K562 (cell line): Measurements from ENCODE around the gene FMNL3. TPM values are rescaled to one million over a fixed set of nuclear protein-coding genes. Genes with fewer than 3 reads are reported as not detected.

Experiments
- ATAC-seq: fragments of 200-7000 bp; cut with Tn5 transposase; 3 replicates; pipeline ENCODE4 v1.9.1; 2020; ENCODE audit warnings: moderate library complexity
- BruUV-seq: library from RNA; stranded (reverse); fragments of 400-500 nt; replicated peaks from 2 replicates; lab custom pipeline; 2021; lab: Mats Ljungman, UMichigan
- CTCF ChIA-PET: fragments of 300-600 bp; formaldehyde crosslinking; extraction: SDS; loops from one replicate; lab custom pipeline; 2021; ENCODE audit warnings: low intra/inter-chr PET ratio; lab: Yijun Ruan, JAX
- POLR2A ChIA-PET: fragments of 300-600, 350-650 bp; sonication (Branson Sonifier 250); formaldehyde crosslinking; extraction: SDS; loops from one replicate; lab custom pipeline; 2021; ENCODE audit warnings: antibody characterized with exemption, inconsistent platforms; lab: Yijun Ruan, JAX
- DNase-seq, 4 experiments: peaks; one replicate each; pipeline versions ENCODE4 v3.0.0 to v3.0.0-alpha.2; 2011 to 2018; ENCODE audit warnings: low spot score in 3 of 4, mixed read lengths in 3 of 4; ENCODE audit errors: extremely low read depth in 1 of 4
- FAIRE-seq: peaks from 2 replicates; lab custom pipeline; 2011; peaks lifted over from hg19 to GRCh38; lab: Jason Lieb, UNC
- H2AFZ ChIP-seq: 2 replicates; pipeline ENCODE4 v1.6.0; 2011; ENCODE audit warnings: low read depth, low read length, control low read depth, inconsistent platforms
- H3K27ac ChIP-seq: fragments of 200-600 bp; 3 replicates; pipeline ENCODE4 v1.8.0; 2011; ENCODE audit warnings: low read depth, mild to moderate bottlenecking, control low read depth, inconsistent platforms, low read length, moderate library complexity, mixed read lengths; ENCODE audit errors: extremely low read depth
- H3K27me3 ChIP-seq, 2 experiments: fragments of 300-600 bp in 1 of 2; 2 replicates in 1 of 2; 3 replicates in 1 of 2; pipeline versions ENCODE4 v1.6.0 to v1.8.0; 2011; ENCODE audit warnings: inconsistent platforms in 2 of 2, low read length in 2 of 2, mild to moderate bottlenecking in 1 of 2, mixed read lengths in 1 of 2, moderate library complexity in 1 of 2; ENCODE audit not compliant: control insufficient read depth in 2 of 2, insufficient read depth in 2 of 2
- H3K36me3 ChIP-seq: fragments of 300-600 bp; 3 replicates; pipeline ENCODE4 v1.8.0; 2011; ENCODE audit warnings: mild to moderate bottlenecking, low read length, inconsistent platforms; ENCODE audit not compliant: control insufficient read depth, insufficient read depth
- H3K4me1 ChIP-seq, 2 experiments: fragments of 200-600 bp in 1 of 2; replicated peaks in 1 of 2; 2 replicates in 1 of 2; 3 replicates in 1 of 2; pipeline versions ENCODE4 v1.5.1 to v1.8.0; 2011; ENCODE audit warnings: inconsistent platforms in 2 of 2, low read length in 2 of 2, mild to moderate bottlenecking in 1 of 2, mixed read lengths in 1 of 2, moderate library complexity in 1 of 2; ENCODE audit not compliant: control insufficient read depth in 2 of 2, insufficient read depth in 2 of 2
- H3K4me2 ChIP-seq: 2 replicates; pipeline ENCODE4 v1.6.1; 2011; ENCODE audit warnings: low read length, control low read depth, inconsistent platforms, mixed read lengths; ENCODE audit not compliant: insufficient read depth
- H3K4me3 ChIP-seq: fragments of 200-600 bp; sonication (generic), shearing (Covaris generic); 2 replicates; pipeline ENCODE4 v1.5.1; 2016; ENCODE audit warnings: control low read depth, inconsistent platforms
- H3K79me2 ChIP-seq: fragments of 200-600 bp; 3 replicates; pipeline ENCODE4 v1.8.0; 2011; ENCODE audit warnings: low read length, inconsistent platforms; ENCODE audit not compliant: control insufficient read depth, insufficient read depth
- H3K9ac ChIP-seq, 2 experiments: 2 replicates each; pipeline versions ENCODE4 v1.6.0 to v1.6.1; 2011; ENCODE audit warnings: low read depth in 2 of 2, low read length in 2 of 2, control low read depth in 1 of 2, inconsistent platforms in 1 of 2, mild to moderate bottlenecking in 1 of 2, mixed read lengths in 1 of 2; ENCODE audit not compliant: insufficient read depth in 1 of 2
- H3K9me1 ChIP-seq: one replicate; pipeline ENCODE4 v1.6.0; 2011; ENCODE audit warnings: inconsistent platforms, mild to moderate bottlenecking, low read length, moderate library complexity; ENCODE audit not compliant: control insufficient read depth, insufficient read depth
- H3K9me3 ChIP-seq: replicated peaks from 2 replicates; pipeline ENCODE4 v1.5.1; 2011; ENCODE audit warnings: low read depth, low read length, inconsistent platforms; ENCODE audit not compliant: control insufficient read depth, insufficient read depth
- H4K20me1 ChIP-seq: replicated peaks from 2 replicates; pipeline ENCODE4 v1.6.1; 2011; ENCODE audit warnings: low read length, inconsistent platforms, mixed read lengths; ENCODE audit not compliant: control insufficient read depth, insufficient read depth
- ARID3B ChIP-seq: fragments of 250-450 bp; sonication (Bioruptor Pico); IDR thresholded peaks from 2 replicates; pipeline ENCODE4 v1.4.0; 2020; ENCODE audit warnings: borderline replicate concordance
- CBX2 ChIP-seq: fragments of 200-600 bp; sonication (generic); IDR thresholded peaks from one replicate; pipeline ENCODE4 v1.6.1; 2012; ENCODE audit warnings: mild to moderate bottlenecking, low read length, inconsistent platforms; ENCODE audit not compliant: insufficient read depth, poor library complexity, severe bottlenecking
- CCNT2 ChIP-seq: IDR thresholded peaks from 2 replicates; pipeline ENCODE4 v1.6.1; 2011; ENCODE audit warnings: borderline replicate concordance, low read depth, mild to moderate bottlenecking, moderate library complexity, mixed read lengths, low read length; ENCODE audit not compliant: insufficient read length; ENCODE audit errors: extremely low read depth
- CREB3 ChIP-seq: fragments of 450-650 bp; conservative IDR thresholded peaks from 2 replicates; pipeline ENCODE4 v1.6.1; 2016; ENCODE audit warnings: missing genetic modification characterization, low read depth, mild to moderate bottlenecking, missing compliant biosample characterization, moderate library complexity
- CTCFL ChIP-seq: IDR thresholded peaks from 2 replicates; pipeline ENCODE4 v1.6.1; 2011; ENCODE audit warnings: borderline replicate concordance, low read depth, mild to moderate bottlenecking, moderate library complexity, low read length; ENCODE audit not compliant: insufficient read depth, poor library complexity, severe bottlenecking
- PATZ1 ChIP-seq: fragments of 250-450 bp; sonication (Bioruptor Pico); IDR thresholded peaks from 2 replicates; pipeline ENCODE4 v1.5.0; 2020; ENCODE audit warnings: mild to moderate bottlenecking, borderline replicate concordance
- PHF21A ChIP-seq: fragments of 450-650 bp; IDR thresholded peaks from 2 replicates; pipeline ENCODE4 v1.6.1; 2017; ENCODE audit warnings: low read depth, borderline replicate concordance
- TEAD2 ChIP-seq: fragments of 450-650 bp; IDR thresholded peaks from 2 replicates; pipeline ENCODE4 v1.6.1; 2016; ENCODE audit warnings: missing genetic modification characterization, control low read depth, missing compliant biosample characterization
- ZNF449 ChIP-seq: fragments of 250-450 bp; sonication (Bioruptor Pico); IDR thresholded peaks from 2 replicates; pipeline ENCODE4 v1.8.0; 2022; ENCODE audit warnings: moderate library complexity, mild to moderate bottlenecking, inconsistent platforms
- WGBS: fragments of 100-300 bp; shearing (Covaris generic); methylation state at CpG from one replicate; pipeline ENCODE4 v1.1.6; 2016; ENCODE audit warnings: low coverage, mixed read lengths; ENCODE audit not compliant: insufficient coverage; ENCODE audit errors: missing lambda C conversion rate; 5-methylcytosine and 5-hydroxymethylcytosine counted together
- in situ Hi-C: fragments of 300-500 bp; cut with MboI; formaldehyde crosslinking; loops from 4 replicates; pipeline ENCODE4 v1.15.0; 2018; ENCODE audit warnings: inconsistent platforms, mixed read lengths
- intact Hi-C: fragments of 100-400 bp; cut with micrococcal nuclease; formaldehyde crosslinking; loops from 2 replicates; pipeline ENCODE4 v1.14.2; 2022
- polyA plus RNA-seq, 8 experiments: library from polyadenylated mRNA; depleted of rRNA in 4 of 8; stranded (reverse) in 5 of 8; unstranded in 3 of 8; fragments of >200 nt; fragmentation: Nextera tagmentation in 2 of 8; fragmentation: Illumina TruSeq in 1 of 8; extraction: Ambion mirVana in 2 of 8; extraction: Trizol in 1 of 8; gene quantifications; 2 replicates each; pipeline versions ENCODE4 v1.2.1 to v1.2.3, GENCODE V29; 2011 to 2014; ENCODE audit warnings: inconsistent platforms in 1 of 8, missing spikeins in 1 of 8
- total RNA-seq, 7 experiments: library from RNA; depleted of rRNA in 6 of 7; stranded (reverse); fragments of >200 nt in 6 of 7; fragmentation: Illumina TruSeq in 2 of 7; extraction: Trizol in 2 of 7; gene quantifications; 2 replicates each; pipeline versions ENCODE4 v1.2.1 to v1.2.3, GENCODE V29; 2011 to 2021; ENCODE audit warnings: low replicate concordance in 1 of 7

The FMNL3 gene
- total and polyA plus RNA-seq, 9 of the 15 experiments (the other 6 are each of a cell fraction or from before 2014, with no cell fraction given): 0.49 to 14.4 (median 6.8) TPM

GRCh38 chr12:49643961-49644619 is 63.1 kb downstream of the FMNL3 start:
- peaks cover 0 to 16% of the 10 kb centered on the region in 2 experiments; a peak in 3 of 5 replicates for H3K4me1 ChIP-seq
- no peaks in the 10 kb centered on the region for H3K9me3 ChIP-seq
- H3K79me2 ChIP-seq: no peaks in the 10 kb centered on the region
- H3K4me3 ChIP-seq: no peak overlapping the region
- in situ Hi-C loops (loop anchor here (5.0 kb wide), 2 partner anchors 63 to 193 kb away; partner anchors contain the start of gene FMNL3), intact Hi-C loops (loop anchor here (1.0 to 5.0 kb wide), 4 partner anchors 63 to 193 kb away; partner anchors contain the start of gene FMNL3)
- no peaks in the 10 kb centered on the region for H3K9me1 ChIP-seq
- no peak overlapping the region for H3K4me2 ChIP-seq
- ATAC-seq (peak; percentile 15), FAIRE-seq (peak; percentile 37), DNase-seq (no peak)
- peaks cover 13% of the 10 kb centered on the region; the same call in 2 of the 3 replicates for H3K36me3 ChIP-seq
- ChIA-PET POLR2A (interaction anchor here (1.1 to 1.5 kb wide), 4 partner anchors 11 to 106 kb away, joined by 3 to 5 read pairs (median 3); partner anchors contain the start of gene TMBIM6), CTCF (interaction anchor here (0.6 to 3.3 kb wide), 5 partner anchors 64 to 549 kb away, joined by 3 to 66 read pairs (median 4); partner anchors contain the start of genes FMNL3 and TMBIM6)
- H3K9ac ChIP-seq: peak overlapping the region in 1 of 2 experiments; percentile 80; a peak in 2 of 4 replicates
- 0 out of 3 replicates have a peak overlapping the region, but pooled peaks have one; percentile 25 for H3K27ac ChIP-seq
- no TSS peak for BruUV-seq
- H4K20me1 ChIP-seq: no peaks in the 10 kb centered on the region
- no peaks in the 10 kb centered on the region for H3K27me3 ChIP-seq
- 52% methylated on average over 10 of the region's 10 CpGs for WGBS
- H2AFZ ChIP-seq: 0 out of 2 replicates have a peak overlapping the region, but pooled peaks have one; percentile 30
- no peak for TF ChIP-seq PATZ1 (CRISPR knock-in tag)
- no peak for TF ChIP-seq CBX2
- no peak for TF ChIP-seq ARID3B
- TF ChIP-seq CTCFL: no peak
- no peak for TF ChIP-seq ZNF449 (CRISPR knock-in tag)
- no peak for TF ChIP-seq PHF21A
- no peak for TF ChIP-seq TEAD2 (tag)
- TF ChIP-seq CREB3 (tag): no peak
- TF ChIP-seq CCNT2: no peak
